NCI-H1092 (cell line): Measurements from ENCODE around the gene BACH2.
"Not testable (repeated sequence)": the region's sequence is repeated elsewhere in the genome, so short reads cannot be mapped to it uniquely, and the experiment has no call there.

Experiments
- DNase-seq: peaks from one replicate; lab custom pipeline; 2025; lab: John Stamatoyannopoulos, UW

BACH2 gene

GRCh38 chr6:90151576-90152422, 144.8 kb downstream of the BACH2 start:
- no peak for DNase-seq

DNA sequence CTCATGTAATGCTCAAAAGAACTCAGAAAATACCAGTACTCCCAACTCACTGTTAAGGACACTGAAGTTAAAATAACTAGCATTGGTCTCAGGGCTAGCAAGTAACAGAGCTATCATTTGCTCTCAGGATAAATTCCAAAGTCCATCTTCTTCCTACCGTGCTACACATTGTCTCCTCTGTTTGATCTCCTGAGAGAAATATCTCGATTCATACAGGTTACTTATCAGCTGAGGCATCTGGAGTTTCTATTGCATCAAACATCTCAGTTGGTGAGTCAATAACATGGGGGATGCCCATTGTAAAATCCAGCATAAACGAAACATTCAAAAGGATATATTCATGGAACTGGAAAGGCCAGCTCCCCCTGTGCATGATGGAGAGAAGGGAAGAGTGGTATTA, 147.4 kb downstream of the BACH2 start:
- DNase-seq, result no peak

DNA sequence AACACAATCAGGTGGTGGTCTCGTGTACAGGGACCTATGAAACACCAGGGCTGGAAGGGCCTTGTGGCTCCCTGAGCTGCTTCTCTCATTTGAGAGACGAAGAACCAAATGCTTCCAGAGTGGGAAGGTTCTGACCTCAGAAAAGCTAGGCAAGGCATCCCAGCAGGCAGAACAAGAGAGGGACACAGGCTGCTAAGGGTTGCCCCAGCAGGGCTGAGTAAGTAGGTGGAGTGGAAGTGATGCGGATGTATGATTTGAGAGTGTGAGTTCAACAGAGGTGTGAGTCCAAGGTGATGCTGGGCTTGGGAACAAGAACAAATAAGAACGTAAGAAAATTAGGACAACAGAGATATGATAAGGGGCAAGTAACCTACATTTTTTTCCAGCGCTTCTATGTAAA, 147.8 kb downstream of the BACH2 start:
- no peak for DNase-seq

- no peak for DNase-seq
Observed at GRCh38 chr6:90146921-90147649, 149.6 kb downstream of the BACH2 start.

- DNase-seq, result no peak
Observed at GRCh38 chr6:90146024-90146423, 150.6 kb downstream of the BACH2 start.

DNA sequence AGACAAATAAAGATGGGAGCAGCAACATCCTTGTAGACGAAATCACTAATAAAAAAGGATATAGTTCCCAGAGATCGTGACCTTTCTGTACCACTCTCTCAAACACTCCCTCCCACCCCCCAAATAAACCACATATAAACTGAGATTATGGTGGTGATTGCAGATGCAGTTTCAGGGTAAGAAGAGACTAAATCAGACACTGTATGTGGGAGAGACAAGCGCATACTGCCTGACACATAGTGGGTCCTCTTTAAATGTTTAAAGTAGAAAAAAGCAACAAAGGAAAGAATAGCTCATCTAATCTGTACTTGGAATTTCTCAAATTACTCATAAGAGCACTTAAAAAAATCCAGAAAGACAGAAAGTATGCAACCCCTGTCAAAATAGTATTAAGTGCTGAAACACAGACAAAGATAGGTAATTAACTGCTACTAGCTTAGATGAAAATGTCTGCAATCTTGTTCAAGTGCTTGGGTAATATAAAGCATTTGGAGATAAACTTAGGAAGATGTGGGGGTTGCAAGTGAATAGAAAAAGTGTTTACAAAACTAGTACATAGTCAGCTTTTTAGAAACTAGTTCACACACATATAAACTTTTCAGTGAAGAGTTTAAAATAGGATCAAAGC, 151.6 kb downstream of the BACH2 start:
- no peak for DNase-seq

GRCh38 chr6:90144396-90144795, 152.2 kb downstream of the BACH2 start:
- no peak for DNase-seq

DNA sequence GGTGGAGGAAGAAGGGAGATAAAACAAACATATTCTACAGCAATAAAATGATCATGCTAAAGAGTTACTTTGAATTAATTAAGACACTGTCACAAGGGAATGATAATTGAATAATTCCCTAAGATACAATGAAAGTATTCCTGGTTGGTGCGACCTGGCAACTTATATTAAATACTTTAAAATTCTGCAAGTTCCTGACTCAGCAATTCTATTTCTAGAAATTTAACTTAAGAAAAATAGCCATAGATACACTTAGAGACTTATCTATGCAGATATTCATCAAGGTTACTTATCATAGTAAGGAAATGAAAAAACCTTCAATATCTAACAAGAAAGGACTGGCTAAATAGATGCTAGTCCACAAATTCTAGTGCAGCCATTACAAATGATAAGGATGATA, 156.0 kb downstream of the BACH2 start:
- DNase-seq, result no peak

GRCh38 chr6:90139272-90139817, 157.3 kb downstream of the BACH2 start:
- DNase-seq, result no peak

DNA sequence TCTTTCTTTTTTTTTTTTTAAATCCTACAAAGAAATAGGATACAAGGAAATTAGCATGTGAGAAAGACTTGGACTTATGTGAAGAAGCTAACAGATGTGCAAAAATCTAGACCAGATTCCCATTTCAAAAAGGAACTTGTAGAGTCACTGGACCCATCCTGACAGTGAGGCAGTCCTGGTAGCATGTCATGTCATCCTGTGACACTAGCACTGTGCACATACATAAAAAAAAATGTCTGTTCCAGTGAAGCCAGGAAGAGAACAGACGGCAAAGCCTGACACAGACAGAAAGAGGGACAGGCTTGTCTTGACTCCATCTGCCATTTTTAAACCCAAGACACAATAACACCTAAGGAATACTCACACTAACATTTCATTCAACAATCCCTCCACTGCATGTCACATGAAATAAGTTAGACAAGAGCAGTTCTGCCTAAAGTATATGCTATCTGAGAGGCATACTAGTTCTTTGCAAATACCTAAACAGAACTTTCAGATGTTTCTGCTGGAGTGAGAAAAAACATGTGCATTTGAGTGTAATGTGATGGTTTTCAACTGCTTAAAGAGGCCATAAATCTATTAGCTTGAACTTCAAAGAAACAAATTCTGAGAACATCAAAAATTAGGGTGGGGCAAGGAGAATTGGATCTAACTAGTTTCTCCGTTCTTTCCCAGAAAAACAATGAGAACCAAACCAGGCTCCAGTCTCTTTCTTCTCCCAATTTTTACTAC, 159.6 kb downstream of the BACH2 start:
- DNase-seq, result no peak

- DNase-seq, result no peak
Observed at GRCh38 chr6:90136176-90136575, 160.5 kb downstream of the BACH2 start.

- no peak for DNase-seq
Observed at GRCh38 chr6:90135667-90136066, 161.0 kb downstream of the BACH2 start.

DNA sequence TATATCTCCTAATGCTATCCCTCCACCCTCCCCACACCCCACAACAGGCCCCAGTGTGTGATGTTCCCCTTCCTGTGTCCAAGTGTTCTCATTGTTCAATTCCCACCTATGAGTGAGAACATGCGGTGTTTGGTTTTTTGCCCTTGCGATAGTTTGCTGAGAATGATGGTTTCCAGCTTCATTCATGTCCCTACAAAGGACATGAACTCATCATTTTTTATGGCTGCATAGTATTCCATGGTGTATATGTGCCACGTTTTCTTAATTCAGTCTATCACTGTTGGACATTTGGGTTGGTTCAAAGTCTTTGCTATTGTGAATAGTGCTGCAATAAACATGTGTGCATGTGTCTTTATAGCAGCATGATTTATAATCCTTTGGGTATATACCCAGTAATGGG, 163.0 kb downstream of the BACH2 start:
- not testable (repeated sequence) for DNase-seq

GRCh38 chr6:90131614-90132423, 164.8 kb downstream of the BACH2 start:
- DNase-seq, result no peak

GRCh38 chr6:90131125-90131524, 165.5 kb downstream of the BACH2 start:
- no peak for DNase-seq

DNA sequence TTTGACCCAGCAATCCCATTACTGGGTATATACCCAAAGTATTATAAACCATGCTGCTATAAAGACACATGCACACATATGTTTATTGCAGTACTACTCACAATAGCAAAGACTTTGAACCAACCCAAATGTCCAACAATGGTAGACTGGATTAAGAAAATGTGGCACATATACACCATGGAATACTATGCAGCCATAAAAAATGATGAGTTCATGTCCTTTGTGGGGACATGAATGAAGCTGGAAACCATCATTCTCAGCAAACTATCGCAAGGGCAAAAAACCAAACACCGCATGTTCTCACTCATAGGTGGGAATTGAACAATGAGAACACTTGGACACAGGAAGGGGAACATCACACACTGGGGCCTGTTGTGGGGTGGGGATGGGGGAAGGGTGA, 168.0 kb downstream of the BACH2 start:
- not testable (repeated sequence) for DNase-seq

DNA sequence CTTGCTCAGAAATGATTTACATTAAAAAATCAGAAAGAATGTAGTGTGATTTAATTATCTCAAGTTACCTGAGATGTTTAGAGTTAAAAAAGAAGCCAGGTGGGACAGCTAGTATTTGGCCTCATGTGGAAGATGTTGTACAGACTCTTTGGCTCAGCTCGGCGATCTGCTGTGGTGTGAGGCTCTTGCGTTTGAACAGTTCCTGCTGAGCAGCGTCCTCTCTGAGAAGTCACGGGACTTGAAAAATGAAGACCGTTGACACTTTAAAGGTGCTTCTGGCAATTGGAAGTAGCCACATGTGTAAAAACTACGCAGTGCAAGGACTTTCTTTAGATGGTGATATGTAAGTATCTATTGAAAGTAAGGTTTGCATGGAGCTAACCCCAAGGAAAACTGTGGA, 169.0 kb downstream of the BACH2 start:
- no peak for DNase-seq

DNA sequence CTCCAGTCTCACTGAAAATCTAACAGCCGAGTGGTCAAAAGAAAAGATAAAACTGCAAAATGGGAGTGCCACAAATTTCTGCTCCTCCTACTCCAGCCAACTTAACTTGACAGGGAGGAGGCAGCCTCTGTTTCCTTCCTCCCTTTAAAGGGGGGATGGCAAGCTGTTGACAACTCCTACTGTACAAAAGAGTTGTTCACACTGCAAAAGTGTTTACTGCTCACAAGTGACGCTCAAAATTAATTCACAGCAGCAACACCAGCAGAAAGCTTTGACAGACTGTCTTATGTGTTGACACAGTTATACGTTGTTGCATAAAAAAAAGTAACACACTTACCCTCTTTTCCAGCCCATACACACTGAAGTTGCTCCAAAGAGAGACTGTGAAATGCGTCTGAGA, 169.8 kb downstream of the BACH2 start:
- no peak for DNase-seq

DNA sequence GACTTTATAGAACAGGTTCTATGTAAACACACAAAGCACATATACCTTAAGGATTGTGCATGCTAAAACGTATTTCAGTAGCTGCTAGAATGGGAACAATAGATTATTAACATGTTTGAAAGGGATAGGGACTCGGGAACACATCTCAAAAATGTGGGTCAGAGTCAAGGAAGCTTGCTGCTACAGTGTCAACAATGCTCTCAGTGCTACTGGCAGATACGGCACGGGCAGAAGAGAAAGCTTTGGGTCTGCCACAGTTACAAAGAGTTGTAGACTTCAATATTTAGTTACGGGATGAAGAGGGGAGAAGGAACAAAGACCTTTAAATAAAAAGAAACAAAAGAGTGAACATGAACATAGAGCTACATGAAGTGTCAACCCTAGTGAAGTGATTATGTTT, 170.5 kb downstream of the BACH2 start:
- DNase-seq, result no peak

DNA sequence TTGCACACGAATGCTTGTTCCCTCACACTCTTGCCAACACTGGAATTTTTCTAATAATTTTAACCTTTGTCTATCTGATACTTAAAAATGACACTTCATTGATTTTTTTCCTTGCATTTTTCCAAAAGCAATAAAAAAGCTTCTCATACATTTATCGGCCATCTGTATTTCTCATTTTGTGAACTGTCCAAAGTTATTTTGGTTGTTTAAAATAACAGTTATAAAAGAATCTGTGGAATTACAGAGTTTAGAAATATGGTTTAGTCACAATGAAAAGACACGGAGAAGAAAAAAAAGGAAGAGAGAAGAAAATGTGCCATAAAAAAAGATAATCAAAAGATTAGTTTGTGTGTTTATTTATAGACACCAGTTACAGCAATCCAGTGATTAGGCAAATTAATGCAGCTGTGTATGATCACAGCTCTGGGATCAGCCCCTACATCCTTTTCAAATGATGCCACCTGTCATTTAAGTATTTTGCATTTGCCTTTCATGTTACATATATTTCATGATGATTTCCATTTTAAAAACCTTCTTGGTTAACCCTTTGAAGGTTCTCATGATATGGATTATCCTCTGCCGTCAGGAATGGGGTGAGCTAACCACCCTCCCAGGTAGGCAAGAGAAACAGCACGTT, 171.7 kb downstream of the BACH2 start:
- DNase-seq, result no peak

GRCh38 chr6:90123831-90124230, 172.8 kb downstream of the BACH2 start:
- no peak for DNase-seq
